Measurements from ENCODE around the gene SDCCAG8.

DNA sequence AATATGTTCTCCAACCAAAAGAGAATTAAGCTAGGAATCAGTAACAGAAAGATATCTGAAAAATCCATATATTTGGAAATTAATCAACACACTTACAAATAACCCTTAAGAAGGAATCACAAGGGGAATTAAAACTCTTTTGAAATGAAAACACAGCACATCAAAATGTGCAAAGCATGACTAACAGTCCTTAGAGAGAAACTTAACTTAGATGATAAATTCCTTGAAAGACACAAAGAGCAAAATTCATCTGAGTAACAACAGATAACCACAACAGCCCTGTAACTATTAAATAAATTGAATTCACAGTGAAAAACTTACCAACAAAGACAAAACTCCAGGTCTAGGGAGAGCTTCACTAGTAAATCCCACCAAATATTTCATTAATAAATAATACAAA lies 283.8 kb downstream of the SDCCAG8 start:
- TF ChIP-seq POLR2A (IDR thresholded peaks at IDR 0.05) (no peak), CTCF (IDR thresholded peaks at IDR 0.05) (no peak)
